HepG2 (cell line): ENCODE results near the gene SLC10A1. TPM values are rescaled to one million over a fixed set of nuclear protein-coding genes. Genes with fewer than 3 reads are reported as not detected.
A peak's percentile ranks its signal among the peaks of the same experiment; 100 is the strongest.

Experiments used
- AGO2 ChIP-seq: fragments of 200-400 bp; formaldehyde crosslinking; optimal IDR thresholded peaks from 2 replicates; pipeline ENCODE3; 2017; ENCODE audit warnings: mild to moderate bottlenecking, low read depth, low read length, moderate library complexity
- E2F5 ChIP-seq: sonication (generic); formaldehyde crosslinking; conservative IDR thresholded peaks from 2 replicates; pipeline ENCODE4 v1.4.0; 2020; ENCODE audit warnings: missing genetic modification reagents
- EHMT2 ChIP-seq: fragments of 200-600 bp; sonication (generic); IDR thresholded peaks from 2 replicates; pipeline ENCODE4 v1.7.0; 2017; ENCODE audit warnings: antibody characterized with exemption, low read depth, low read length, borderline replicate concordance
- HOXA7 ChIP-seq: sonication (generic); formaldehyde crosslinking; IDR thresholded peaks from 2 replicates; pipeline ENCODE4 v1.8.1; 2022; ENCODE audit warnings: mild to moderate bottlenecking, missing genetic modification reagents, moderate library complexity
- MYC ChIP-seq: sonication (generic); formaldehyde crosslinking; IDR thresholded peaks from 2 replicates; pipeline ENCODE4 v1.9.0; 2021; ENCODE audit warnings: missing genetic modification reagents, borderline replicate concordance
- PAX8 ChIP-seq: sonication (generic); formaldehyde crosslinking; IDR thresholded peaks from 2 replicates; pipeline ENCODE4 v1.8.0; 2022; ENCODE audit warnings: mild to moderate bottlenecking, missing genetic modification reagents, borderline replicate concordance
- SETDB1 ChIP-seq: sonication (generic); formaldehyde crosslinking; IDR thresholded peaks from 2 replicates; pipeline ENCODE4 v1.5.1; 2020; ENCODE audit warnings: missing genetic modification reagents, mild to moderate bottlenecking, borderline replicate concordance
- SMAD3 ChIP-seq: sonication (generic); formaldehyde crosslinking; IDR thresholded peaks from 2 replicates; pipeline ENCODE4 v1.4.0; 2020; ENCODE audit warnings: missing genetic modification reagents
- SMYD3 ChIP-seq: sonication (generic); formaldehyde crosslinking; IDR thresholded peaks from 2 replicates; pipeline ENCODE4 v1.8.1; 2023; ENCODE audit warnings: mild to moderate bottlenecking, missing genetic modification reagents
- TARDBP ChIP-seq: sonication (generic); formaldehyde crosslinking; IDR thresholded peaks from 2 replicates; pipeline ENCODE4 v1.8.0; 2022; ENCODE audit warnings: mild to moderate bottlenecking, missing genetic modification reagents
- TBX2 ChIP-seq: sonication (generic); formaldehyde crosslinking; IDR thresholded peaks from 2 replicates; pipeline ENCODE4 v1.5.0; 2020; ENCODE audit warnings: missing genetic modification reagents, mild to moderate bottlenecking, borderline replicate concordance
- TCF7 ChIP-seq: sonication (generic); IDR thresholded peaks from 2 replicates; pipeline ENCODE4 v1.6.1; 2016; ENCODE audit warnings: antibody characterized with exemption, low read depth
- ZBTB38 ChIP-seq: sonication (generic); formaldehyde crosslinking; IDR thresholded peaks from 2 replicates; pipeline ENCODE4 v1.5.1; 2020; ENCODE audit warnings: mild to moderate bottlenecking, missing genetic modification reagents
- ZC3H4 ChIP-seq: sonication (generic); formaldehyde crosslinking; IDR thresholded peaks from 2 replicates; pipeline ENCODE4 v1.4.0; 2020; ENCODE audit warnings: missing genetic modification reagents, borderline replicate concordance
- ZNF253 ChIP-seq: sonication (generic); formaldehyde crosslinking; IDR thresholded peaks from 2 replicates; pipeline ENCODE4 v1.8.0; 2022; ENCODE audit warnings: mild to moderate bottlenecking, missing genetic modification reagents, borderline replicate concordance
- ZNF296 ChIP-seq: sonication (generic); formaldehyde crosslinking; conservative IDR thresholded peaks from 2 replicates; pipeline ENCODE4 v1.5.0; 2020; ENCODE audit warnings: mild to moderate bottlenecking, missing genetic modification reagents
- ZNF329 ChIP-seq: sonication (generic); formaldehyde crosslinking; IDR thresholded peaks from 2 replicates; pipeline ENCODE4 v1.9.0; 2021; ENCODE audit warnings: low read depth, mild to moderate bottlenecking, missing genetic modification reagents
- ZNF451 ChIP-seq: sonication (generic); formaldehyde crosslinking; IDR thresholded peaks from 2 replicates; pipeline ENCODE4 v1.5.0; 2020; ENCODE audit warnings: mild to moderate bottlenecking, missing genetic modification reagents
- ZNF557 ChIP-seq: sonication (generic); formaldehyde crosslinking; IDR thresholded peaks from 2 replicates; pipeline ENCODE4 v1.4.0; 2020; ENCODE audit warnings: missing genetic modification reagents
- ZNF816 ChIP-seq: sonication (generic); formaldehyde crosslinking; IDR thresholded peaks from 2 replicates; pipeline ENCODE4 v1.8.0; 2022; ENCODE audit warnings: missing genetic modification reagents, mild to moderate bottlenecking, borderline replicate concordance
- polyA plus RNA-seq, 8 experiments: library from polyadenylated mRNA; depleted of rRNA in 3 of 8; stranded (reverse) in 7 of 8; unstranded in 1 of 8; fragments of >200 nt; fragmentation: Illumina TruSeq in 4 of 8; extraction: Trizol in 4 of 8; gene quantifications; 2 replicates each; pipeline versions ENCODE4 v1.2.1 to v1.2.3, GENCODE V29; 2011 to 2016; ENCODE audit warnings: low read depth in 4 of 8, missing spikeins in 1 of 8, mixed read lengths in 1 of 8; ENCODE audit not compliant: insufficient read depth in 1 of 8
- total RNA-seq, 5 experiments: library from RNA; depleted of rRNA; stranded (reverse); fragments of >200 nt; fragmentation: Illumina TruSeq; extraction: Trizol; gene quantifications; 2 replicates each; pipeline ENCODE4 v1.2.3, GENCODE V29; 2016; ENCODE audit warnings: low read depth in 1 of 5
- TF ChIP-seq, protein P1 (sequence below): IDR thresholded peaks from 2 replicates; pipeline ENCODE4 v1.6.1; 2016; ENCODE audit warnings: low read depth, missing genetic modification reagents, missing compliant biosample characterization
- TF ChIP-seq, protein P2 (sequence below): sonication (generic); formaldehyde crosslinking; IDR thresholded peaks from 2 replicates; pipeline ENCODE4 v1.5.1; 2020; ENCODE audit warnings: missing genetic modification reagents, mild to moderate bottlenecking, borderline replicate concordance

The SLC10A1 gene
- total and polyA plus RNA-seq, 2 of the 13 experiments (the other 11 are each of a cell fraction or from before 2014, with no cell fraction given) = 0.17 TPM; not detected in 1

DNA sequence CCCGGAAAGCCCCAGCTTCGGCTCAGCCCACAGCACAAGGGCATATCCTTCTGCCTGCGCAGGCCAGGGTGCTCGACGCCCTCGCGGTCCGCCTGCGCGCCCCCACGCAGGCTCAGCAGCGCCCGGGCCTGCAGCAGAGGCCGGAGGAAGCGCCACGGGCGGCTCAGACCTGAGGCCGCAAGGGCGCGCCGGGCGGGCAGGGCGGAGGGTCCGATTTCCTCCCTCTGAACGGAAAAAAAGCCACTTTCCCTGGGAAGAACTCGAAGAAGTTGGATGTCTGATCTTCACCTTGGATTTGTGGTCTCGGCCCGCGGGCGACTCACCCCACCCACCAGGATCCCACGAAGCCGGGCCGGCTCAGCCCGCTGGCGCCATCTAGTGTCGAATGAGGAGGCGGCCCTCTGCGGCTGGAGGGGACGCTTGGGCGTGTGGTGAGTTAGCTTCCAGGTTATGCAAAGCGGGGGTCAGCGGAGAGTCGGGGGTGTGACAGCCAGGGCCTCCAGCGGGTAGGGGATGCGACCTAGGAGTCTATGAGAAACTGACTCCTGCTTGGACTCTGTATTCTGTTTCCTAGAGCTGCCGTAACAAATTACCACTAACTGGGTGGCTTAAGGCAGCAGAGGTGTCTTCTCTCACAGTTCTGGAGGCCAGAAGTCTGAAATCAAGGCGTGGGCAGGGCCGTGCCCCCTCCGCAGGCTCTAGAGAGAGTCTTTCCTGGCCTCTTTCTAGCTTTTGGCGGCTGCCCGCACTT lies 70.1 kb downstream of the SLC10A1 start (continued):
- TF ChIP-seq ZBTB38 (CRISPR knock-in tag) = 0 out of 2 replicates have a peak, but pooled peaks have one; percentile 52
- no peak for TF ChIP-seq SMYD3 (CRISPR knock-in tag)
- TF ChIP-seq TCF7 = no peak
- no peak for TF ChIP-seq HOXA7 (CRISPR knock-in tag)
- no peak for TF ChIP-seq PAX8 (CRISPR knock-in tag)
- peak; percentile 40; the same call in 1 of the 2 replicates for TF ChIP-seq ZNF253
- TF ChIP-seq, protein P1, sequence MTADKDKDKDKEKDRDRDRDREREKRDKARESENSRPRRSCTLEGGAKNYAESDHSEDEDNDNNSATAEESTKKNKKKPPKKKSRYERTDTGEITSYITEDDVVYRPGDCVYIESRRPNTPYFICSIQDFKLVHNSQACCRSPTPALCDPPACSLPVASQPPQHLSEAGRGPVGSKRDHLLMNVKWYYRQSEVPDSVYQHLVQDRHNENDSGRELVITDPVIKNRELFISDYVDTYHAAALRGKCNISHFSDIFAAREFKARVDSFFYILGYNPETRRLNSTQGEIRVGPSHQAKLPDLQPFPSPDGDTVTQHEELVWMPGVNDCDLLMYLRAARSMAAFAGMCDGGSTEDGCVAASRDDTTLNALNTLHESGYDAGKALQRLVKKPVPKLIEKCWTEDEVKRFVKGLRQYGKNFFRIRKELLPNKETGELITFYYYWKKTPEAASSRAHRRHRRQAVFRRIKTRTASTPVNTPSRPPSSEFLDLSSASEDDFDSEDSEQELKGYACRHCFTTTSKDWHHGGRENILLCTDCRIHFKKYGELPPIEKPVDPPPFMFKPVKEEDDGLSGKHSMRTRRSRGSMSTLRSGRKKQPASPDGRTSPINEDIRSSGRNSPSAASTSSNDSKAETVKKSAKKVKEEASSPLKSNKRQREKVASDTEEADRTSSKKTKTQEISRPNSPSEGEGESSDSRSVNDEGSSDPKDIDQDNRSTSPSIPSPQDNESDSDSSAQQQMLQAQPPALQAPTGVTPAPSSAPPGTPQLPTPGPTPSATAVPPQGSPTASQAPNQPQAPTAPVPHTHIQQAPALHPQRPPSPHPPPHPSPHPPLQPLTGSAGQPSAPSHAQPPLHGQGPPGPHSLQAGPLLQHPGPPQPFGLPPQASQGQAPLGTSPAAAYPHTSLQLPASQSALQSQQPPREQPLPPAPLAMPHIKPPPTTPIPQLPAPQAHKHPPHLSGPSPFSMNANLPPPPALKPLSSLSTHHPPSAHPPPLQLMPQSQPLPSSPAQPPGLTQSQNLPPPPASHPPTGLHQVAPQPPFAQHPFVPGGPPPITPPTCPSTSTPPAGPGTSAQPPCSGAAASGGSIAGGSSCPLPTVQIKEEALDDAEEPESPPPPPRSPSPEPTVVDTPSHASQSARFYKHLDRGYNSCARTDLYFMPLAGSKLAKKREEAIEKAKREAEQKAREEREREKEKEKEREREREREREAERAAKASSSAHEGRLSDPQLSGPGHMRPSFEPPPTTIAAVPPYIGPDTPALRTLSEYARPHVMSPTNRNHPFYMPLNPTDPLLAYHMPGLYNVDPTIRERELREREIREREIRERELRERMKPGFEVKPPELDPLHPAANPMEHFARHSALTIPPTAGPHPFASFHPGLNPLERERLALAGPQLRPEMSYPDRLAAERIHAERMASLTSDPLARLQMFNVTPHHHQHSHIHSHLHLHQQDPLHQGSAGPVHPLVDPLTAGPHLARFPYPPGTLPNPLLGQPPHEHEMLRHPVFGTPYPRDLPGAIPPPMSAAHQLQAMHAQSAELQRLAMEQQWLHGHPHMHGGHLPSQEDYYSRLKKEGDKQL = no peak
- no peak for TF ChIP-seq ZNF296 (CRISPR knock-in tag)
- TF ChIP-seq E2F5 (CRISPR knock-in tag) = no peak
- TF ChIP-seq MYC (CRISPR knock-in tag) = peak; percentile 42; the same call in 1 of the 2 replicates
- TF ChIP-seq TBX2 (CRISPR knock-in tag) = peak; percentile 33; the same call in 1 of the 2 replicates
- TF ChIP-seq SMAD3 = no peak
- TF ChIP-seq, protein P2, sequence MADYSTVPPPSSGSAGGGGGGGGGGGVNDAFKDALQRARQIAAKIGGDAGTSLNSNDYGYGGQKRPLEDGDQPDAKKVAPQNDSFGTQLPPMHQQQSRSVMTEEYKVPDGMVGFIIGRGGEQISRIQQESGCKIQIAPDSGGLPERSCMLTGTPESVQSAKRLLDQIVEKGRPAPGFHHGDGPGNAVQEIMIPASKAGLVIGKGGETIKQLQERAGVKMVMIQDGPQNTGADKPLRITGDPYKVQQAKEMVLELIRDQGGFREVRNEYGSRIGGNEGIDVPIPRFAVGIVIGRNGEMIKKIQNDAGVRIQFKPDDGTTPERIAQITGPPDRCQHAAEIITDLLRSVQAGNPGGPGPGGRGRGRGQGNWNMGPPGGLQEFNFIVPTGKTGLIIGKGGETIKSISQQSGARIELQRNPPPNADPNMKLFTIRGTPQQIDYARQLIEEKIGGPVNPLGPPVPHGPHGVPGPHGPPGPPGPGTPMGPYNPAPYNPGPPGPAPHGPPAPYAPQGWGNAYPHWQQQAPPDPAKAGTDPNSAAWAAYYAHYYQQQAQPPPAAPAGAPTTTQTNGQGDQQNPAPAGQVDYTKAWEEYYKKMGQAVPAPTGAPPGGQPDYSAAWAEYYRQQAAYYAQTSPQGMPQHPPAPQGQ (CRISPR knock-in tag) = no peak
- no peak for TF ChIP-seq ZC3H4
- no peak for TF ChIP-seq EHMT2
- peak; percentile 67; the same call in 1 of the 2 replicates for TF ChIP-seq ZNF451 (CRISPR knock-in tag)
- no peak for TF ChIP-seq AGO2
- TF ChIP-seq ZNF557 = no peak
- TF ChIP-seq SETDB1 (CRISPR knock-in tag) = no peak
- TF ChIP-seq TARDBP = 0 out of 2 replicates have a peak, but pooled peaks have one; percentile 17
- no peak for TF ChIP-seq ZNF816 (CRISPR knock-in tag)
- TF ChIP-seq ZNF329 (CRISPR knock-in tag) = no peak
